ENCODE data around the gene IGF2R.
"Not testable (repeated sequence)": the region's sequence is repeated elsewhere in the genome, so short reads cannot be mapped to it uniquely, and the experiment has no call there.

The IGF2R gene

GRCh38 chr6:160089534-160089897 lies 120.6 kb downstream of the IGF2R start:
- DNase-seq (ENCODE audit: low read depth) = no peak
- TF ChIP-seq, protein P1, sequence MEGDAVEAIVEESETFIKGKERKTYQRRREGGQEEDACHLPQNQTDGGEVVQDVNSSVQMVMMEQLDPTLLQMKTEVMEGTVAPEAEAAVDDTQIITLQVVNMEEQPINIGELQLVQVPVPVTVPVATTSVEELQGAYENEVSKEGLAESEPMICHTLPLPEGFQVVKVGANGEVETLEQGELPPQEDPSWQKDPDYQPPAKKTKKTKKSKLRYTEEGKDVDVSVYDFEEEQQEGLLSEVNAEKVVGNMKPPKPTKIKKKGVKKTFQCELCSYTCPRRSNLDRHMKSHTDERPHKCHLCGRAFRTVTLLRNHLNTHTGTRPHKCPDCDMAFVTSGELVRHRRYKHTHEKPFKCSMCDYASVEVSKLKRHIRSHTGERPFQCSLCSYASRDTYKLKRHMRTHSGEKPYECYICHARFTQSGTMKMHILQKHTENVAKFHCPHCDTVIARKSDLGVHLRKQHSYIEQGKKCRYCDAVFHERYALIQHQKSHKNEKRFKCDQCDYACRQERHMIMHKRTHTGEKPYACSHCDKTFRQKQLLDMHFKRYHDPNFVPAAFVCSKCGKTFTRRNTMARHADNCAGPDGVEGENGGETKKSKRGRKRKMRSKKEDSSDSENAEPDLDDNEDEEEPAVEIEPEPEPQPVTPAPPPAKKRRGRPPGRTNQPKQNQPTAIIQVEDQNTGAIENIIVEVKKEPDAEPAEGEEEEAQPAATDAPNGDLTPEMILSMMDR (IDR thresholded peaks at IDR 0.05; ENCODE audit: insufficient read depth, low read depth, low read length, missing control alignments) = no peak
- no peak overlapping the region for H3K4me3 ChIP-seq (ENCODE audit: low read depth, low read length)

GRCh38 chr6:160090442-160091239 lies 121.8 kb downstream of the IGF2R start:
- DNase-seq (ENCODE audit: low read depth) = not testable (repeated sequence)

GRCh38 chr6:160092176-160092575 lies 123.3 kb downstream of the IGF2R start:
- not testable (repeated sequence) for H3K4me3 ChIP-seq (ENCODE audit: low read depth, low read length); DNase-seq (ENCODE audit: low read depth)

More at GRCh38 chr6:160090442-160091239, 121.8 kb downstream of the IGF2R start:
- not testable (repeated sequence) for H3K4me3 ChIP-seq (ENCODE audit: low read depth, low read length)

GRCh38 chr6:160092602-160093001 lies 123.7 kb downstream of the IGF2R start:
- no peak for DNase-seq (ENCODE audit: low read depth)
- H3K4me3 ChIP-seq (ENCODE audit: low read depth, low read length) = no peak overlapping the region
- TF ChIP-seq, protein P1 (IDR thresholded peaks at IDR 0.05; ENCODE audit: insufficient read depth, low read depth, low read length, missing control alignments) = no peak

- TF ChIP-seq, protein P1 (IDR thresholded peaks at IDR 0.05; ENCODE audit: insufficient read depth, low read depth, low read length, missing control alignments) = no peak
- DNase-seq (ENCODE audit: low read depth) = no peak
- no peak overlapping the region for H3K4me3 ChIP-seq (ENCODE audit: low read depth, low read length)
Measured at GRCh38 chr6:160093061-160093460, 124.2 kb downstream of the IGF2R start.

- DNase-seq (ENCODE audit: low read depth) = no peak
- TF ChIP-seq, protein P1 (IDR thresholded peaks at IDR 0.05; ENCODE audit: insufficient read depth, low read depth, low read length, missing control alignments) = no peak
- no peak overlapping the region for H3K4me3 ChIP-seq (ENCODE audit: low read depth, low read length)
Measured at GRCh38 chr6:160093946-160094345, 125.1 kb downstream of the IGF2R start.

- TF ChIP-seq, protein P1 (IDR thresholded peaks at IDR 0.05; ENCODE audit: insufficient read depth, low read depth, low read length, missing control alignments) = no peak
- H3K4me3 ChIP-seq (ENCODE audit: low read depth, low read length) = no peak overlapping the region
- no peak for DNase-seq (ENCODE audit: low read depth)
Measured at GRCh38 chr6:160095146-160095845, 126.4 kb downstream of the IGF2R start.

Data from GM12865 (cell line).